ENCODE results near the gene GAREM1.
"Not testable (repeated sequence)": the region's sequence is repeated elsewhere in the genome, so short reads cannot be mapped to it uniquely, and the experiment has no call there.

Gene GAREM1

GRCh38 chr18:32358075-32358474 lies 112.6 kb downstream of the GAREM1 start:
- H3K27me3 ChIP-seq (ENCODE audit: control insufficient read depth, insufficient read depth, low read length, poor library complexity, severe bottlenecking) = no peaks in the 10 kb centered on the region
- H3K27ac ChIP-seq (ENCODE audit: insufficient read depth, low read depth, low read length, poor library complexity, severe bottlenecking) = no peak overlapping the region
- H3K9me3 ChIP-seq (ENCODE audit: control insufficient read depth, low read length) = no peaks in the 10 kb centered on the region
- WGBS, 2 experiments = 89 to 93% methylated on average over 8 of the region's 8 CpGs
- no peaks in the 10 kb centered on the region for H3K36me3 ChIP-seq (ENCODE audit: control insufficient read depth, insufficient read depth, low read length)
- H3K4me3 ChIP-seq (ENCODE audit: insufficient read depth, low read depth, low read length) = no peak overlapping the region
- H3K4me1 ChIP-seq (ENCODE audit: control insufficient read depth, insufficient read depth, low read length) = no peaks in the 10 kb centered on the region

- Histone ChIP-seq H3K36me3 (ENCODE audit: control insufficient read depth, insufficient read depth, low read length) (no peaks in the 10 kb centered on the region), H3K9me3 (ENCODE audit: control insufficient read depth, low read length) (no peaks in the 10 kb centered on the region), H3K27me3 (ENCODE audit: control insufficient read depth, insufficient read depth, low read length, poor library complexity, severe bottlenecking) (no peaks in the 10 kb centered on the region), H3K4me1 (ENCODE audit: control insufficient read depth, insufficient read depth, low read length) (no peaks in the 10 kb centered on the region), H3K4me3 (ENCODE audit: insufficient read depth, low read depth, low read length) (no peak overlapping the region), H3K27ac (ENCODE audit: insufficient read depth, low read depth, low read length, poor library complexity, severe bottlenecking) (no peak overlapping the region)
- 88 to 100% methylated on average over 1 of the region's 1 CpG for WGBS, 2 experiments
Observed at GRCh38 chr18:32355896-32356295, 114.8 kb downstream of the GAREM1 start.

- H3K27me3 ChIP-seq (ENCODE audit: control insufficient read depth, insufficient read depth, low read length, poor library complexity, severe bottlenecking) = no peaks in the 10 kb centered on the region
- no peak overlapping the region for H3K4me3 ChIP-seq (ENCODE audit: insufficient read depth, low read depth, low read length)
- H3K9me3 ChIP-seq (ENCODE audit: control insufficient read depth, low read length) = no peaks in the 10 kb centered on the region
- no peaks in the 10 kb centered on the region for H3K36me3 ChIP-seq (ENCODE audit: control insufficient read depth, insufficient read depth, low read length)
- 92 to 93% methylated on average over 5 of the region's 5 CpGs for WGBS, 2 experiments
- no peak overlapping the region for H3K27ac ChIP-seq (ENCODE audit: insufficient read depth, low read depth, low read length, poor library complexity, severe bottlenecking)
- no peaks in the 10 kb centered on the region for H3K4me1 ChIP-seq (ENCODE audit: control insufficient read depth, insufficient read depth, low read length)
Observed at GRCh38 chr18:32354518-32354917, 116.2 kb downstream of the GAREM1 start.

- no peak overlapping the region for H3K27ac ChIP-seq (ENCODE audit: insufficient read depth, low read depth, low read length, poor library complexity, severe bottlenecking)
- no peak overlapping the region for H3K4me3 ChIP-seq (ENCODE audit: insufficient read depth, low read depth, low read length)
- no peaks in the 10 kb centered on the region for H3K27me3 ChIP-seq (ENCODE audit: control insufficient read depth, insufficient read depth, low read length, poor library complexity, severe bottlenecking)
- H3K36me3 ChIP-seq (ENCODE audit: control insufficient read depth, insufficient read depth, low read length) = no peaks in the 10 kb centered on the region
- no peaks in the 10 kb centered on the region for H3K4me1 ChIP-seq (ENCODE audit: control insufficient read depth, insufficient read depth, low read length)
- WGBS, 2 experiments = 100% methylated on average over 1 of the region's 1 CpG
- H3K9me3 ChIP-seq (ENCODE audit: control insufficient read depth, low read length) = no peaks in the 10 kb centered on the region
Observed at GRCh38 chr18:32353257-32353656, 117.4 kb downstream of the GAREM1 start.

- Histone ChIP-seq H3K4me1 (ENCODE audit: control insufficient read depth, insufficient read depth, low read length) (no peaks in the 10 kb centered on the region), H3K9me3 (ENCODE audit: control insufficient read depth, low read length) (no peaks in the 10 kb centered on the region), H3K27me3 (ENCODE audit: control insufficient read depth, insufficient read depth, low read length, poor library complexity, severe bottlenecking) (no peaks in the 10 kb centered on the region), H3K36me3 (ENCODE audit: control insufficient read depth, insufficient read depth, low read length) (no peaks in the 10 kb centered on the region), H3K4me3 (ENCODE audit: insufficient read depth, low read depth, low read length) (no peak overlapping the region), H3K27ac (ENCODE audit: insufficient read depth, low read depth, low read length, poor library complexity, severe bottlenecking) (no peak overlapping the region)
- 100% methylated on average over 1 of the region's 1 CpG; no CpG with 5 or more reads in 1 of the 2 experiments for WGBS, 2 experiments
Observed at GRCh38 chr18:32351032-32351431, 119.7 kb downstream of the GAREM1 start.

- 78 to 89% methylated on average over 4 of the region's 4 CpGs for WGBS, 2 experiments
- no peak overlapping the region for H3K27ac ChIP-seq (ENCODE audit: insufficient read depth, low read depth, low read length, poor library complexity, severe bottlenecking)
- no peaks in the 10 kb centered on the region for H3K36me3 ChIP-seq (ENCODE audit: control insufficient read depth, insufficient read depth, low read length)
- no peaks in the 10 kb centered on the region for H3K27me3 ChIP-seq (ENCODE audit: control insufficient read depth, insufficient read depth, low read length, poor library complexity, severe bottlenecking)
- no peaks in the 10 kb centered on the region for H3K4me1 ChIP-seq (ENCODE audit: control insufficient read depth, insufficient read depth, low read length)
- no peaks in the 10 kb centered on the region for H3K9me3 ChIP-seq (ENCODE audit: control insufficient read depth, low read length)
- H3K4me3 ChIP-seq (ENCODE audit: insufficient read depth, low read depth, low read length) = no peak overlapping the region
Observed at GRCh38 chr18:32349728-32350395, 120.8 kb downstream of the GAREM1 start.

GRCh38 chr18:32346671-32347070 lies 124.0 kb downstream of the GAREM1 start:
- WGBS, 2 experiments = 0 to 4% methylated on average over 2 to 4 of the region's 4 CpGs
- Histone ChIP-seq H3K27ac (ENCODE audit: insufficient read depth, low read depth, low read length, poor library complexity, severe bottlenecking) (peak overlapping the region; percentile 82), H3K9me3 (ENCODE audit: control insufficient read depth, low read length) (no peaks in the 10 kb centered on the region), H3K4me3 (ENCODE audit: insufficient read depth, low read depth, low read length) (no peak overlapping the region), H3K4me1 (ENCODE audit: control insufficient read depth, insufficient read depth, low read length) (no peaks in the 10 kb centered on the region), H3K27me3 (ENCODE audit: control insufficient read depth, insufficient read depth, low read length, poor library complexity, severe bottlenecking) (no peaks in the 10 kb centered on the region), H3K36me3 (ENCODE audit: control insufficient read depth, insufficient read depth, low read length) (no peaks in the 10 kb centered on the region)

- no peaks in the 10 kb centered on the region for H3K9me3 ChIP-seq (ENCODE audit: control insufficient read depth, low read length)
Observed at GRCh38 chr18:32343634-32344033, 127.0 kb downstream of the GAREM1 start.

GRCh38 chr18:32341112-32341511 lies 129.6 kb downstream of the GAREM1 start:
- H3K4me3 ChIP-seq (ENCODE audit: insufficient read depth, low read depth, low read length); H3K27ac ChIP-seq (ENCODE audit: insufficient read depth, low read depth, low read length, poor library complexity, severe bottlenecking); H3K9me3 ChIP-seq (ENCODE audit: control insufficient read depth, low read length); H3K36me3 ChIP-seq (ENCODE audit: control insufficient read depth, insufficient read depth, low read length); H3K4me1 ChIP-seq (ENCODE audit: control insufficient read depth, insufficient read depth, low read length); H3K27me3 ChIP-seq (ENCODE audit: control insufficient read depth, insufficient read depth, low read length, poor library complexity, severe bottlenecking): not testable (repeated sequence)
- 97 to 98% methylated on average over 3 of the region's 3 CpGs for WGBS, 2 experiments

More at GRCh38 chr18:32343634-32344033, 127.0 kb downstream of the GAREM1 start:
- 92 to 98% methylated on average over 3 of the region's 3 CpGs for WGBS, 2 experiments
- Histone ChIP-seq H3K4me1 (ENCODE audit: control insufficient read depth, insufficient read depth, low read length) (no peaks in the 10 kb centered on the region), H3K36me3 (ENCODE audit: control insufficient read depth, insufficient read depth, low read length) (no peaks in the 10 kb centered on the region), H3K27ac (ENCODE audit: insufficient read depth, low read depth, low read length, poor library complexity, severe bottlenecking) (no peak overlapping the region), H3K27me3 (ENCODE audit: control insufficient read depth, insufficient read depth, low read length, poor library complexity, severe bottlenecking) (no peaks in the 10 kb centered on the region), H3K4me3 (ENCODE audit: insufficient read depth, low read depth, low read length) (no peak overlapping the region)

GRCh38 chr18:32339045-32339444 lies 131.6 kb downstream of the GAREM1 start:
- no peaks in the 10 kb centered on the region for H3K27me3 ChIP-seq (ENCODE audit: control insufficient read depth, insufficient read depth, low read length, poor library complexity, severe bottlenecking)
- H3K4me1 ChIP-seq (ENCODE audit: control insufficient read depth, insufficient read depth, low read length) = no peaks in the 10 kb centered on the region
- no peaks in the 10 kb centered on the region for H3K36me3 ChIP-seq (ENCODE audit: control insufficient read depth, insufficient read depth, low read length)
- no peak overlapping the region for H3K4me3 ChIP-seq (ENCODE audit: insufficient read depth, low read depth, low read length)
- H3K27ac ChIP-seq (ENCODE audit: insufficient read depth, low read depth, low read length, poor library complexity, severe bottlenecking) = no peak overlapping the region
- WGBS, 2 experiments = 96 to 97% methylated on average over 2 of the region's 2 CpGs
- no peaks in the 10 kb centered on the region for H3K9me3 ChIP-seq (ENCODE audit: control insufficient read depth, low read length)

GRCh38 chr18:32337821-32338220 lies 132.9 kb downstream of the GAREM1 start:
- Histone ChIP-seq H3K4me1 (ENCODE audit: control insufficient read depth, insufficient read depth, low read length) (no peaks in the 10 kb centered on the region), H3K4me3 (ENCODE audit: insufficient read depth, low read depth, low read length) (no peak overlapping the region), H3K27me3 (ENCODE audit: control insufficient read depth, insufficient read depth, low read length, poor library complexity, severe bottlenecking) (no peaks in the 10 kb centered on the region), H3K36me3 (ENCODE audit: control insufficient read depth, insufficient read depth, low read length) (no peaks in the 10 kb centered on the region), H3K27ac (ENCODE audit: insufficient read depth, low read depth, low read length, poor library complexity, severe bottlenecking) (no peak overlapping the region), H3K9me3 (ENCODE audit: control insufficient read depth, low read length) (no peaks in the 10 kb centered on the region)
- 85 to 91% methylated on average over 7 to 8 of the region's 8 CpGs for WGBS, 2 experiments

Data from ectodermal cell (in vitro differentiated cells).